ACHN (cell line): ENCODE results near the gene MLLT1.

Source experiments
- DNase-seq: peaks from one replicate; pipeline ENCODE4 v3.0.0-alpha.2; 2015
- in situ Hi-C: cut with HindIII; loops from 2 replicates; pipeline ENCODE4 v1.10.0; 2017; ENCODE audit warnings: low sequenced_read_pairs, low pct_ligation_motif_present, low pct_unique_long_range_greater_than_20kb

MLLT1 gene

GRCh38 chr19:6216236-6216995, 63.4 kb downstream of the MLLT1 start:
- in situ Hi-C loops, result no loop called here
- DNase-seq, result no peak

GRCh38 chr19:6215701-6216235, 64.0 kb downstream of the MLLT1 start:
- no peak for DNase-seq
- in situ Hi-C loops, result no loop called here

- DNase-seq, result no peak
- in situ Hi-C loops, result no loop called here
Measured at GRCh38 chr19:6214881-6215541, 64.8 kb downstream of the MLLT1 start.

- in situ Hi-C loops, result no loop called here
- DNase-seq, result no peak
Measured at GRCh38 chr19:6213696-6214641, 65.8 kb downstream of the MLLT1 start.

GRCh38 chr19:6213266-6213595, 66.5 kb downstream of the MLLT1 start:
- no peak for DNase-seq
- in situ Hi-C loops, result no loop called here

- DNase-seq, result no peak
- in situ Hi-C loops, result no loop called here
Measured at GRCh38 chr19:6212403-6213265, 67.1 kb downstream of the MLLT1 start.

- no peak for DNase-seq
- in situ Hi-C loops, result no loop called here
Measured at GRCh38 chr19:6211632-6212402, 68.0 kb downstream of the MLLT1 start.

GRCh38 chr19:6210721-6211600, 68.8 kb downstream of the MLLT1 start:
- DNase-seq, result no peak
- in situ Hi-C loops, result no loop called here

- in situ Hi-C loops, result no loop called here
- DNase-seq, result no peak
Measured at GRCh38 chr19:6210091-6210490, 69.7 kb downstream of the MLLT1 start.

GRCh38 chr19:6209680-6210079, 70.1 kb downstream of the MLLT1 start:
- in situ Hi-C loops, result no loop called here
- DNase-seq, result no peak

- in situ Hi-C loops, result no loop called here
- no peak for DNase-seq
Measured at GRCh38 chr19:6209233-6209632, 70.5 kb downstream of the MLLT1 start.

- DNase-seq, result no peak
- in situ Hi-C loops, result no loop called here
Measured at GRCh38 chr19:6204866-6205723, 74.7 kb downstream of the MLLT1 start.

GRCh38 chr19:6204212-6204611, 75.6 kb downstream of the MLLT1 start:
- DNase-seq, result no peak

GRCh38 chr19:6199240-6199994, 80.4 kb downstream of the MLLT1 start:
- DNase-seq, result peak; percentile 96
- in situ Hi-C loops, result no loop called here

More at GRCh38 chr19:6204212-6204611, 75.6 kb downstream of the MLLT1 start:
- in situ Hi-C loops, result no loop called here

- DNase-seq, result no peak
- in situ Hi-C loops, result no loop called here
Measured at GRCh38 chr19:6198896-6199239, 80.9 kb downstream of the MLLT1 start.
